WI38 (cell line): ENCODE measurements around the gene COLEC12.

ENCODE experiments used
- H3K4me3 ChIP-seq: 2 replicates; pipeline ENCODE4 v1.5.1; 2011; ENCODE audit warnings: low read depth, mild to moderate bottlenecking, control low read depth, low read length
- TF ChIP-seq, protein P1 (sequence below): IDR thresholded peaks from 2 replicates; pipeline ENCODE4 v1.5.1; 2012; ENCODE audit warnings: low read depth, mild to moderate bottlenecking, control low read depth, low read length

The COLEC12 gene

DNA sequence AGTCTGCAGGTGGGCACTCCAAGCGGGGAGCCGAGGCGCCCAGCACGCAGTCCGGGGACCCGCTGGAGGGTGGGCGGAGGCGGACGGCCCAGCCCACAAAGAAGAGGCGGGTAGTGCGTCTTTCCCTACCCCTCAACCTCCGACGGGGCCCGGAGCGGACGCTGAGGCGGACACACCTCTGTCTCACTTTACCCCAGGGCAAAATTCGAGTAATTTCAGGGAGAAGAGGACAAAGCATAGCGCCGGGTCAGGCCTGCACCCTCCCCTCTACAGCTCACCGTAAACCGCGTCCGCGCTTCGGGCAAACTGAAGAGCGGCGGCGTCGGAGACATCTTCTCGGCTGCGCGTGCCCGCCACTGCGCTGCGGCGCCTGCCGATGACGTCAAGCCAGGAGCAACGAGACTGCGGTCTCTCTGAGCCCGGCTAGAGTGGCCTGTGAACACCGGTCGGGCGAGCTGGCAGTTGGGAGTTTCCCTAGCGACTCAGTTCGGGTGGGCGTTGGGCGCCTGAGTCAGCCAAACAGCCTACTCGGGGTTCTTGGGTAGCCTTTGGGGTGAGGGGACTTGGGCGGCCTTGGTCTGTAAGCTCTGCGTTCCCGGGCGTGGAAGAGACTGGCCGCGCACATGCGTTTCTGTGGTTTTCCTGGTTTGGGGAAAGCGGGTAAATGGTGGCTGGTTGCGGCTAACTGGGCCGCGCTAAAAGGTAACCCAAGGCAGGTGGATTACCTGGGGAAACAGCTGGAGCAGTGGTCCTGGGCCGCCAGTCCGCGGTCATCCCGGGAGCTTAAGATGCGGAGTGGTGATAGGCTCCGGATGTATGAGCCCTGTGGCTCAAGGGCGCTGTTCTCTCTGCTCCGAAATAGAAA lies 232.6 kb downstream of the COLEC12 start, which contains the start of gene THOC1:
Gene THOC1 (minus strand): TSS at position 360 of the 865 bp plus-strand sequence. CDS start 28 bp downstream, at position 332.
- TF ChIP-seq, protein P1, sequence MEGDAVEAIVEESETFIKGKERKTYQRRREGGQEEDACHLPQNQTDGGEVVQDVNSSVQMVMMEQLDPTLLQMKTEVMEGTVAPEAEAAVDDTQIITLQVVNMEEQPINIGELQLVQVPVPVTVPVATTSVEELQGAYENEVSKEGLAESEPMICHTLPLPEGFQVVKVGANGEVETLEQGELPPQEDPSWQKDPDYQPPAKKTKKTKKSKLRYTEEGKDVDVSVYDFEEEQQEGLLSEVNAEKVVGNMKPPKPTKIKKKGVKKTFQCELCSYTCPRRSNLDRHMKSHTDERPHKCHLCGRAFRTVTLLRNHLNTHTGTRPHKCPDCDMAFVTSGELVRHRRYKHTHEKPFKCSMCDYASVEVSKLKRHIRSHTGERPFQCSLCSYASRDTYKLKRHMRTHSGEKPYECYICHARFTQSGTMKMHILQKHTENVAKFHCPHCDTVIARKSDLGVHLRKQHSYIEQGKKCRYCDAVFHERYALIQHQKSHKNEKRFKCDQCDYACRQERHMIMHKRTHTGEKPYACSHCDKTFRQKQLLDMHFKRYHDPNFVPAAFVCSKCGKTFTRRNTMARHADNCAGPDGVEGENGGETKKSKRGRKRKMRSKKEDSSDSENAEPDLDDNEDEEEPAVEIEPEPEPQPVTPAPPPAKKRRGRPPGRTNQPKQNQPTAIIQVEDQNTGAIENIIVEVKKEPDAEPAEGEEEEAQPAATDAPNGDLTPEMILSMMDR = no peak
- H3K4me3 ChIP-seq = peak within 1 kb of the TSS; percentile 97

DNA sequence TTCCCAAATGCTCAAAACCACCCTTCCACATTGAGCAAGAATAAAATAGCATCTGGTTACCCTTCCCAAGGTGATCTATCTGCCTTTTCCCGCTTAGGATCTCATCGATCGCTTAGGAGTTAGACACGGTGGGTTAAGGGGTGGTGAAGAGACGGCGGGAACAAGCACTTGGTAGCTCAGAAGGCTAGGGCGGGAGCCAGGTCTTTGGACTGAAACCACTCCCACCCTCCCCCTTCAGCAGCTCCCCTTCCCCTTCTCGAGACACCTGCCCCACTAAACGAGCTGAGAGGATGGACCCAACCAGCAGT lies 233.2 kb downstream of the COLEC12 start:
- TF ChIP-seq, protein P1 = no peak
- H3K4me3 ChIP-seq = peak overlapping the region; percentile 97
